Hippocampal formation (tissue), 2 donors: ENCODE measurements around the gene HAX1.
"Not testable (repeated sequence)": the region's sequence is repeated elsewhere in the genome, so short reads cannot be mapped to it uniquely, and the experiment has no call there.

ENCODE experiments used
- DNase-seq, 2 donors: peaks; one replicate each; lab custom pipeline; 2025; lab: John Stamatoyannopoulos, UW

HAX1 gene

GRCh38 chr1:154272217-154272998, at the start of gene HAX1:
Gene HAX1, plus strand, starts transcription at chr1:154272629. Its CDS starts 95 bp downstream, at chr1:154272724.
- peak; percentile 76 to 93 for DNase-seq

- DNase-seq = no peak
Measured at GRCh38 chr1:154222918-154223317, 49.5 kb upstream of the HAX1 start.

GRCh38 chr1:154223621-154224020, 48.8 kb upstream of the HAX1 start:
- no peak for DNase-seq

- DNase-seq = no peak
Measured at GRCh38 chr1:154225370-154225769, 47.1 kb upstream of the HAX1 start.

DNA sequence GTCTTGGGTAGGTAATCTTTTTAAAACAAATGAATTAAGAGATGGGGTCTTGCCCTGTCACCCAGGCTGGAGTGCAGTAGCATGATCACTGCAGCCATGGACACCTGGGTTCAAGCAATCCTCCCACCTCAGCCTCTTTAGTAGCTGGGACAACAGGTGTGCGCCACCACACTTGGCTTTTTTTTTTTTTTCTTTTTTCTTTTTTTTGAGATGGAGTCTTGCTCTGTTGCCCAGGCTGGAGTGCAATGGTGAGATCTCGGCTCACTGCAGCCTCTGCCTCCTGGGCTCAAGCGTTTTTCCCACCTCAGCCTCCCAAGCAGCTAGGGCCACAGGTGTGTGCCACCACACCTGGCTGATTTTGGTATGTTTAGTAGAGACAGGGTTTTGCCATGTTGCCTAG, 41.3 kb upstream of the HAX1 start:
- DNase-seq = not testable (repeated sequence)

- DNase-seq = not testable (repeated sequence)
Measured at GRCh38 chr1:154233127-154233526, 39.3 kb upstream of the HAX1 start.

DNA sequence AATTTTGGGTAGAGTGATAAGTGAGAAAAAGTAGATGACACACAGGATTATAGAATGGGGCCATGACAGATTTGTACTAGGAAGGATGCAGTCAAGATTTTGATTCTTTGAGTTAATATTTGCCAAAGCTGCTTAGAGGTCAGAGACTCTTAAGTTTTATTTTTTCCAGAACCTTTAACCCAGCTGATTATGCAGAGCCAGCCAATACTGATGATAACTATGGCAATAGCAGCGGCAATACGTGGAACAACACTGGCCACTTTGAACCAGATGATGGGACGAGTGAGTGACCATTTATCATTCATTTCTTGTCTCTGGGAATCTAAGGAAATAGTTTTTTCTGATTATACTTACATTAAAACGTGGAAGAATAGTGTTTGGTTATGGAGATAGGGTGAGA, 35.6 kb upstream of the HAX1 start:
- no peak for DNase-seq

DNA sequence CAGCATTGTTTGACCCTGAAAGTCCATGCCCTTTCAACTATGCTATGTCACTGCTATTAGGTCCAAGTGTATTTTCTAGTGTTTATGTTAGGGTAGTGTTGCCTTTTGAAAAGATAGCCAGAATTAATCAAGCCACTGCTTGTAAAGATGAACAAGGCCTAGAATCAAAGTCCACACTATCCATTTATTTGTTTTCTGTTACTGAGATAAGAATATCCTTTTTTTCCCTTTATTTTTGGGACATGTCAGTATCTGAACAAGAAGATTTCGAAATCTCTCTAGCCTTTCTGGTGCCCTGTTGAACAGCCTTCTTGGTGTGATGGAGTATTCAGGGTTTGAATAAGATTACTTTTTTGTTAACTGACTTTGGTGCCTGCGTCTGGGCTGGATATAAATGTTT, 35.0 kb upstream of the HAX1 start:
- DNase-seq = no peak

DNA sequence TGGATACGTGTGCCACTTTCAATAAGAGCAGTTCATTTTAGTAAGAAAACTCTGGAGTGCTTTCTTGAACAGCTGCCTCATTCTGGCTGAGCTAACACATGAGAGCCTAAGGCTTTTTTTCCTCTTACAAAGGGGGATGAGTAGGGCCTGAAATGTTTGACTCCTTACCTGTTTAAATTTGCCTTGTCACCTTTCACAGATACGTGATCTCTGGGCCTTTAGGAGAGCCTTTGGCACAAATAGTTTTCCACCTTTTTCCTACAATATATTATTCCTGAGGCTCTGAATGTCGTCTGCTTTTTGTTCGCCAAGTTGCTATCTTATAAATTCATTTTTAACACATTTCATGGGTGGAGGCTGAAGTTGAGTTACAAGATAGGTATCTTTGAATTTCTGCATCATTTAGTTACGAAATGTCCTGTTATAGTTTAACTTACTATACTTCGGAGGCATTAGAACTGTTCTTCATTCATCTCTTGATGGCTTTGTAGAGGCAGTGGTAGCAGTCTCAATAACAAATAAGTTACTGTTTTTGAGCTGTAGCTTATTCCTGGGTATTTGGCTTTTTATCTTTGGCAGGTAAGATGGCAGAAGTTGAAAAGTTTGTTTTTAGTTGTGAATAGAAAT, 34.4 kb upstream of the HAX1 start:
- no peak for DNase-seq

GRCh38 chr1:154239491-154239890, 32.9 kb upstream of the HAX1 start:
- DNase-seq = no peak

GRCh38 chr1:154240294-154240833, 32.1 kb upstream of the HAX1 start:
- no peak for DNase-seq

DNA sequence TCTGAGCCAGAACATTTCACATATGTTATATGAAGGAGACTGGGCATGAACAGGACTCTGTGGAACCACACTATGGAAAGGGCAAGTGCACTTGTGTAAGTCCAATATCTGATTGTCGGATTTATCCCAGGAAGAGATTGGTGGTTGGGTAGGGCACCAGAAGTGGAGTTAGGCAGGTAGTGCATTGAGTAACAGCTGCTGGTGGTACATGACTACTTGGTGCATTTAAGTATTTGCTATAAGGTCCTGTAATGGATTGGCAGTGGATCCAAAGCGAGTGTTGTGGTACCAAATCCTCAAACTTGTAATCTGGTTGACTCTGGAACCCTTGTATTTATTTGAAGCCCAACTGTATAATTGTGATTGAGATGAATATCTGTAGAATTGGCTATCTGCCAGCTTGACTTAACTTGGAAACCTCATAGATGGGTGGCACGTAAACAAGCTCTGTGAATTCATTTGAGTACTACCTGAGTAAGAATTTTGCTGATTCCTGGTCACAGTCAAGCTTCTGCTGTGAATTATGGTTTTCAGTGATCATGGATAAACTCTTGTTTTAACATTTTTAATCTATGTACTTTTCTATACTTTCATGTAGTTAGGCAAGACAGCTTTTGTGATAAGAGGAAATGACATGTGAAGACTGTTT, 30.6 kb upstream of the HAX1 start:
- DNase-seq = no peak

DNA sequence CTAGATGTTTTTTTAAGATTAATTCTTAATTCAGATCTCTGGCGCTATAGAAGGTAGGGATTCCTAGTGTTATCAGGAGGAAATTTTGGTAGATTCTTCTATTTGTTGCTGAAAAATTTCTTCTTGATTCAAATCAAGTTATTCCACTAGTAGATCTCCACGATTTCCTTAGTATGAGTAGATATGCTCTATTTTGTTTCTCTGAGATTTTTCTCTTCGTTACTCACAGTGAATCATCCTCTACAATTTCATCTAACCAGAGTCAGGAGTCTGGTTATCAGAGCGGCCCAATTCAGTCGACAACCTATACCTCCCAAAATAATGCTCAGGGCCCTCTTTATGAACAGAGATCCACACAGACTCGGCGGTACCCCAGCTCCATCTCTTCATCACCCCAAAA, 18.8 kb upstream of the HAX1 start:
- no peak for DNase-seq

GRCh38 chr1:154256686-154257085, 15.7 kb upstream of the HAX1 start:
- no peak for DNase-seq

GRCh38 chr1:154258784-154259183, 13.6 kb upstream of the HAX1 start:
- DNase-seq = no peak

GRCh38 chr1:154260127-154260526, 12.3 kb upstream of the HAX1 start:
- DNase-seq = no peak

DNA sequence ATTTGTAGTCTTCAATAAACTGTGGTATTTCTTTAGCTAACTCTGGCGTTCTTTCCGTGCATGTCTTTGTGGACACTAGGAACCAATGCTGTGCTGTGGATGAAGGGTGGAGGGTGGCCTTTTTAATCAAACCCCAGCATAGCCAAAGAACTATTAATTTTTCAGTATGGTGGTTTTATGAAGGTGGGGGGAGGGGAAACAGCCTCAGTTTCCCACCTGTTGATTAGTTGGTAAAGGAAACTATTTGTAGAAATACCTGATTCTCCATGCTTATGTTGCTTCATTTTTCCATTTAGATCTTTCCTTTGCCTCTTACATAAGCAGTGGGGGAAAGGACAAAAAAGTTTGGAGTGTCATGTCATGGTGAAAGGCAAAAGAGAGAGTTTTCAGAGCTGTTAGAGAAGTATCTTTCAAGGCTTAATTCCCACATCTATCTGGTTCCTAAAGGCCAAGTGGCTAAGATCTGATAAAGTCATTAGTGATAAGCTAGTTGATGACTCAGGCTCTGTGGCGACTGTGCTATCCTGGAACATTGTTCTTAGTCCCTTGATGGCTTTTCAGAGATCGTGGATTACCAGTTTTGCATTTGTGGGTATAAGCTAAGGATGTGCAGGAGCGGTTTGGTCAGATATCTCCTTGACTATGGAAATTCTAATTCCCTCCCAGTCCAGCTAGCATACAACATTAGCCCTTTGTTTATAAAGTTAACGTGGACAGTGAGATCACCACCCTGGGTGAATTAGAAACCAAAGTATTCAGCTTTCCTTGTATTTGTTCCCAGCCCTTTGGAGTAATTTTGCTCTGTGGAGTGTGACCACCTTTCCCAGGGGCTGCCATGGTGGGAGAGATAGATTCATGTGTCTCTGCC, 8.7 kb upstream of the HAX1 start:
- no peak for DNase-seq

GRCh38 chr1:154264454-154264853, 8.0 kb upstream of the HAX1 start:
- DNase-seq = no peak

- DNase-seq = no peak
Measured at GRCh38 chr1:154265586-154265985, 6.8 kb upstream of the HAX1 start.

DNA sequence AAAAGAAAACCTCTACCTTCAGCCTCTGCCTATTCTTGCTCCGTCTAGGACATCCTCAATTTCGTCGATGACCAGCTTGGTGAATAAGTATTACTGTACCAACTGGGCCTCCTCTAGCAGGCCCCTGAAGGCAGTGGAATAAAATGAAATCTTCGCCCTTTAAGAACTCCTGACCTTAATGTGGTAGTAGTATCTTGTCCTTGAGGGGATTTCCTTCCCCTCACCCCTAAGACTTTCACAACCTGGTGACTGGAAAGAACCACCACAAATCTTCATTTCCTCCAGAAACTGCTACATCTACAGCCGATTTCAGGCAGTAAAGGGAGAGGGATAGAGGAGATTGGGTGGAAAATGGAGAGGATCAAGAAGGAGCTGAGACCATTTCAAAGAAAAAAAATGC, 1.6 kb upstream of the HAX1 start:
- no peak for DNase-seq

GRCh38 chr1:154272999-154273563, 652 bp downstream of the HAX1 start:
- no peak for DNase-seq

GRCh38 chr1:154276797-154277196, 4.4 kb downstream of the HAX1 start:
- no peak for DNase-seq
